Hepatocyte (in vitro differentiated cells): ENCODE measurements around the gene RGS17.

Experiments used
- EZH2 ChIP-seq: fragments of 200-600 bp; sonication (generic); IDR thresholded peaks from 2 replicates; pipeline ENCODE4 v1.6.1; 2016; ENCODE audit warnings: antibody characterized with exemption, mild to moderate bottlenecking, borderline replicate concordance
- EZH2phosphoT487 ChIP-seq: fragments of 200-600 bp; sonication (generic); IDR thresholded peaks from one replicate; pipeline ENCODE4 v1.6.1; 2018; ENCODE audit warnings: antibody characterized with exemption, mild to moderate bottlenecking, low read depth, moderate library complexity; ENCODE audit not compliant: unreplicated experiment, severe bottlenecking
- TF ChIP-seq, protein P1 (sequence below): fragments of 200-600 bp; sonication (generic); IDR thresholded peaks from 2 replicates; pipeline ENCODE4 v1.5.1; 2016; ENCODE audit warnings: antibody characterized with exemption, mild to moderate bottlenecking; ENCODE audit not compliant: poor library complexity

- TF ChIP-seq, protein P1, sequence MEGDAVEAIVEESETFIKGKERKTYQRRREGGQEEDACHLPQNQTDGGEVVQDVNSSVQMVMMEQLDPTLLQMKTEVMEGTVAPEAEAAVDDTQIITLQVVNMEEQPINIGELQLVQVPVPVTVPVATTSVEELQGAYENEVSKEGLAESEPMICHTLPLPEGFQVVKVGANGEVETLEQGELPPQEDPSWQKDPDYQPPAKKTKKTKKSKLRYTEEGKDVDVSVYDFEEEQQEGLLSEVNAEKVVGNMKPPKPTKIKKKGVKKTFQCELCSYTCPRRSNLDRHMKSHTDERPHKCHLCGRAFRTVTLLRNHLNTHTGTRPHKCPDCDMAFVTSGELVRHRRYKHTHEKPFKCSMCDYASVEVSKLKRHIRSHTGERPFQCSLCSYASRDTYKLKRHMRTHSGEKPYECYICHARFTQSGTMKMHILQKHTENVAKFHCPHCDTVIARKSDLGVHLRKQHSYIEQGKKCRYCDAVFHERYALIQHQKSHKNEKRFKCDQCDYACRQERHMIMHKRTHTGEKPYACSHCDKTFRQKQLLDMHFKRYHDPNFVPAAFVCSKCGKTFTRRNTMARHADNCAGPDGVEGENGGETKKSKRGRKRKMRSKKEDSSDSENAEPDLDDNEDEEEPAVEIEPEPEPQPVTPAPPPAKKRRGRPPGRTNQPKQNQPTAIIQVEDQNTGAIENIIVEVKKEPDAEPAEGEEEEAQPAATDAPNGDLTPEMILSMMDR: no peak
- TF ChIP-seq EZH2phosphoT487 (no peak), EZH2 (no peak)
These were observed 102.1 kb downstream of the RGS17 start for GRCh38 chr6:153028963-153029362.
